Measurements from ENCODE around the gene CFAP251. TPM values are rescaled to one million over a fixed set of nuclear protein-coding genes. Genes with fewer than 3 reads are reported as not detected.

Gene CFAP251
- polyA plus RNA-seq, 1 donor (not counting 4 experiments of a cell fraction or from before 2014, with no cell fraction given): 74.2 TPM

GRCh38 chr12:121873216-121873569, 45.2 kb upstream of the CFAP251 start:
- Histone ChIP-seq H3K27ac (ENCODE audit: control insufficient read depth, insufficient read depth, low read length) (no peak overlapping the region), H3K9me1 (ENCODE audit: control insufficient read depth, extremely low read depth, insufficient read depth, low read length) (no peaks in the 10 kb centered on the region), H2AFZ (ENCODE audit: control insufficient read depth, low read length) (no peak overlapping the region), H3K4me3 (ENCODE audit: control insufficient read depth in 2 of 3, extremely low read depth in 1 of 3, insufficient read depth in 2 of 3, low read depth in 1 of 3, low read length in 3 of 3) (no peak overlapping the region), H3K79me2 (ENCODE audit: control insufficient read depth, insufficient read depth, low read length) (no peaks in the 10 kb centered on the region), H3K9me3 (ENCODE audit: control insufficient read depth, low read depth, low read length) (no peaks in the 10 kb centered on the region), H3K36me3 (ENCODE audit: control insufficient read depth in 2 of 2, extremely low read depth in 1 of 2, insufficient read depth in 2 of 2, low read length in 2 of 2) (no peaks in the 10 kb centered on the region), H4K20me1 (ENCODE audit: control insufficient read depth, extremely low read depth, insufficient read depth, low read length) (no peaks in the 10 kb centered on the region), H3K4me2 (ENCODE audit: control insufficient read depth, extremely low read depth, insufficient read depth, low read depth, low read length) (no peak overlapping the region), H3K9ac (ENCODE audit: control insufficient read depth, extremely low read depth, insufficient read depth, low read length) (no peak overlapping the region), H3K4me1 (ENCODE audit: control insufficient read depth, extremely low read depth, insufficient read depth, low read length) (peaks cover 7% of the 10 kb centered on the region), H3K27me3 (ENCODE audit: control insufficient read depth, extremely low read depth, insufficient read depth, low read length) (no peaks in the 10 kb centered on the region)
- FAIRE-seq (no peak), DNase-seq (ENCODE audit: low read depth, low spot score) (no peak)
- TF ChIP-seq CTCF (optimal IDR thresholded peaks at IDR 0.05 in 1 of 3, IDR thresholded peaks at IDR 0.05 in 1 of 3, conservative IDR thresholded peaks at IDR 0.05 in 1 of 3; ENCODE audit: extremely low read depth in 1 of 3, insufficient read depth in 2 of 3, low read length in 3 of 3) (no peak), EZH2 (IDR thresholded peaks at IDR 0.05; ENCODE audit: low read length) (no peak)
- dilution Hi-C loops (cut with MboI; ENCODE audit: extremely low pct_ligation_motif_present, low sequenced_read_pairs): no loop called here

GRCh38 chr12:121874071-121874470, 44.3 kb upstream of the CFAP251 start:
- Histone ChIP-seq H3K9me3 (ENCODE audit: control insufficient read depth, low read depth, low read length) (no peaks in the 10 kb centered on the region), H3K4me3 (ENCODE audit: control insufficient read depth in 2 of 3, extremely low read depth in 1 of 3, insufficient read depth in 2 of 3, low read depth in 1 of 3, low read length in 3 of 3) (no peak overlapping the region), H3K36me3 (ENCODE audit: control insufficient read depth in 2 of 2, extremely low read depth in 1 of 2, insufficient read depth in 2 of 2, low read length in 2 of 2) (no peaks in the 10 kb centered on the region), H3K27ac (ENCODE audit: control insufficient read depth, insufficient read depth, low read length) (no peak overlapping the region), H2AFZ (ENCODE audit: control insufficient read depth, low read length) (no peak overlapping the region), H4K20me1 (ENCODE audit: control insufficient read depth, extremely low read depth, insufficient read depth, low read length) (no peaks in the 10 kb centered on the region), H3K9me1 (ENCODE audit: control insufficient read depth, extremely low read depth, insufficient read depth, low read length) (no peaks in the 10 kb centered on the region), H3K4me2 (ENCODE audit: control insufficient read depth, extremely low read depth, insufficient read depth, low read depth, low read length) (no peak overlapping the region), H3K27me3 (ENCODE audit: control insufficient read depth, extremely low read depth, insufficient read depth, low read length) (no peaks in the 10 kb centered on the region), H3K79me2 (ENCODE audit: control insufficient read depth, insufficient read depth, low read length) (no peaks in the 10 kb centered on the region), H3K4me1 (ENCODE audit: control insufficient read depth, extremely low read depth, insufficient read depth, low read length) (peaks cover 7% of the 10 kb centered on the region), H3K9ac (ENCODE audit: control insufficient read depth, extremely low read depth, insufficient read depth, low read length) (no peak overlapping the region)
- no peak for TF ChIP-seq CTCF (optimal IDR thresholded peaks at IDR 0.05 in 1 of 3, IDR thresholded peaks at IDR 0.05 in 1 of 3, conservative IDR thresholded peaks at IDR 0.05 in 1 of 3; ENCODE audit: extremely low read depth in 1 of 3, insufficient read depth in 2 of 3, low read length in 3 of 3)
- TF ChIP-seq EZH2 (IDR thresholded peaks at IDR 0.05; ENCODE audit: low read length): no peak
- dilution Hi-C loops (cut with MboI; ENCODE audit: extremely low pct_ligation_motif_present, low sequenced_read_pairs): no loop called here
- DNase-seq (ENCODE audit: low read depth, low spot score) (no peak), FAIRE-seq (no peak)
